GM19372 (cell line): Measurements from ENCODE around the gene PCDH10.
A peak's percentile ranks its signal among the peaks of the same experiment; 100 is the strongest.

ENCODE experiments used
- ATAC-seq: cut with Tn5 transposase; IDR thresholded peaks from one replicate; pipeline ENCODE4 v1.9.1; 2021; ENCODE audit warnings: mild to moderate bottlenecking, low read depth, moderate library complexity; ENCODE audit not compliant: unreplicated experiment

PCDH10 gene, protein sequence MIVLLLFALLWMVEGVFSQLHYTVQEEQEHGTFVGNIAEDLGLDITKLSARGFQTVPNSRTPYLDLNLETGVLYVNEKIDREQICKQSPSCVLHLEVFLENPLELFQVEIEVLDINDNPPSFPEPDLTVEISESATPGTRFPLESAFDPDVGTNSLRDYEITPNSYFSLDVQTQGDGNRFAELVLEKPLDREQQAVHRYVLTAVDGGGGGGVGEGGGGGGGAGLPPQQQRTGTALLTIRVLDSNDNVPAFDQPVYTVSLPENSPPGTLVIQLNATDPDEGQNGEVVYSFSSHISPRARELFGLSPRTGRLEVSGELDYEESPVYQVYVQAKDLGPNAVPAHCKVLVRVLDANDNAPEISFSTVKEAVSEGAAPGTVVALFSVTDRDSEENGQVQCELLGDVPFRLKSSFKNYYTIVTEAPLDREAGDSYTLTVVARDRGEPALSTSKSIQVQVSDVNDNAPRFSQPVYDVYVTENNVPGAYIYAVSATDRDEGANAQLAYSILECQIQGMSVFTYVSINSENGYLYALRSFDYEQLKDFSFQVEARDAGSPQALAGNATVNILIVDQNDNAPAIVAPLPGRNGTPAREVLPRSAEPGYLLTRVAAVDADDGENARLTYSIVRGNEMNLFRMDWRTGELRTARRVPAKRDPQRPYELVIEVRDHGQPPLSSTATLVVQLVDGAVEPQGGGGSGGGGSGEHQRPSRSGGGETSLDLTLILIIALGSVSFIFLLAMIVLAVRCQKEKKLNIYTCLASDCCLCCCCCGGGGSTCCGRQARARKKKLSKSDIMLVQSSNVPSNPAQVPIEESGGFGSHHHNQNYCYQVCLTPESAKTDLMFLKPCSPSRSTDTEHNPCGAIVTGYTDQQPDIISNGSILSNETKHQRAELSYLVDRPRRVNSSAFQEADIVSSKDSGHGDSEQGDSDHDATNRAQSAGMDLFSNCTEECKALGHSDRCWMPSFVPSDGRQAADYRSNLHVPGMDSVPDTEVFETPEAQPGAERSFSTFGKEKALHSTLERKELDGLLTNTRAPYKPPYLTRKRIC

DNA sequence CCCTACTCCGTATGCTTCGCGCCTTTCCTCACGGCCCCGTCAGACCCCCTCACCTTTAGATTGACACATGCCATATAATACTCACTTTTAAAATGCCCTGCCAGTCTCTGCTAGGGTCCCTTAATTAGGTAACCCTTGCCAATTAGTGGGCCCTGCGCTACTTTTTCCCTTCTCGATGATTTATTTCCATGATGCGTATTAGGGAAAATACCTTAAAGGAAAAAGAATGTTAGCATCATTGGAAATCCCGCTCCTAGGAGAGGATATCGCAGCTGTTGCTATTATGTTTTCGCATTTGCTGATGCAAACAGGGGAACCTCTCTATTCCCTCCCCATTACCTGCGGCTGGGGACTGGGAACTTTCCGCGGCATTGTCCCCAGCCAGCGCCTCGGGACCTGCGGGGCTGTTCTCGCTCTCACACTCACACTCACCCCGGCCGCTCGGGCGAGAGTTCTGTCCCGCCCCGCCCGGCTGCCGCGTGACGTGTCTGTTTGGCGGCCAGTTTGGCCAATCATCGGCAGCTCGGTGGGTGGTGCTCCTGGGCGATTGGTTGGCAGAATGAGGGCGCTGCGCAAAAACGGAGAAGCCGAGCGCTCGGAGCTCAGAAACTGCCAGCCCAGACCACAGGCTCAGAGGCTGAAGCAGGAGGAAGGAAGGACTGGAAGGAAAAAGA is at the start of gene PCDH10:
PCDH10 (plus strand) TSS at position 605 of the 674 bp plus-strand sequence. CDS start 847 bp downstream, outside the sequence.
- peak; percentile 50 for ATAC-seq

DNA sequence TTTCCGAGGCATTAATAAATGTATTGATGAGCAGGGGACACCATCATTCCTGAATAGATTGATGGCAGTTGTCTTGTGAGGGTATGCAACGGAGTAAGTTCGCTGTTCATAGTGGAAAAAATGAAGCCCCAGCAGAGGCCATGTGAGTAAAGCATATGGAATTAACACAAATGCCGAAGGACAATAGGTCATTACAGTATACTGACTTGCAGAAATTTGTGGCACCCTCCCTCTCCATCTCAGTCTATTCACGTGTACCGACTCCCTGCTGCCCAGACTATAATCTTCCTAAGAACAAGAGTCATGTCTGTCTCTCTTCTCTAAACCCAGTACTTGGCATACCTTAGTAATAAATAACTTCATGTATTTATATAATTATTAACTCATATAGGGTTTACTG is 47.1 kb upstream of the PCDH10 start:
- ATAC-seq, result no peak

DNA sequence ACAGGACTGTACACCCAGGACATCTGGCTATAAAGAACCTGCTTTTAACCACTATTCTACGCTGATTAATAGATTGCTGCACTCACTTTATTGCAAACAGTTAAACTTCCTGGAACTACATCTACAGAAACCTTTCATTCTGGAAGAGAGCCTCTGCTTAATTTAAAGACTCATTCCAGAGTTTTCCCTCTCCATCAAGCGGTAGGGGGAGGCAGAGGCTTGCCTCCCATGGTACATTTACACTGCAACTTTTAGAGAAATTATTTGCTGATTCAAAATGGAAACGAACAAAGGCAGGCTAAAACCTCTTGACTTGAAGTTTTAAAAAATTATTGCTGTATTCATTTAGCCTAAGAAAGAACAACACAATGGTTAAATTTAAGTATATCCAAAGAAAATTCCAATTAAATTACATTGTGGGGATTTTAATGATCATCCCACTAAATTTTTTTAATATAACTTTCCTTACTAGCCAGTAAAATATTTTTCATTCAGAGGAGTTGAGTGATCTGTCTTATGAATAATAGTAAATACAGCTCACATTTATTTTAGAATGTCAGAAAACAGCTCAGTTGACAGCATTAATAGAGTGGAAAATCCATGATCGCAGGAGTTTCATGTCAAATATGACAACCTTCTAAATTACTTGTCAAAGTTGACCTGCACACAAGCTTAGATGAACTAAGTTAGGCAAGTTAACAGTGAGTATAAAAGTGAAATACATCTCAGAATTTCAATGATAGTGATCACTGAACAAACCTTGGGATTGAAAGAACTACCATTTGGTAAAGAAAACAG is 46.3 kb upstream of the PCDH10 start:
- ATAC-seq, result no peak

DNA sequence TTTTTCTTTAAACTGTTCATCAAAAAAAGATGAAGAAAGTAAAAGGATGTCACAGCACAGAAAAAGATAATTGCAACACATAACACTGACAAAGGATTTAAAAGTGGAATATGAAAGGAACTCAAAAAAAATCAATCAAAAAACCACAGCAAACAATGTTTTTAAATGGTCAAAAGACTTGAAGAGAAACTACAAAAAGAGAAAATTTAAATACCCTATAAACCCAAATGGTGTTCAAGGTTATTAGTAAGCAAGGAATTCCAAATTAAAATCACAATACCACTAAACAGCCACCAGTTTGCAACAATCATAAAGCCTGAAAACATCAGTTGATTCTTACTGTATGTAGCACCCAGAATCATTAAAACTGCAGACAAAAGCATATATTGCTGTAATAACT is 36.5 kb upstream of the PCDH10 start:
- ATAC-seq, result no peak

DNA sequence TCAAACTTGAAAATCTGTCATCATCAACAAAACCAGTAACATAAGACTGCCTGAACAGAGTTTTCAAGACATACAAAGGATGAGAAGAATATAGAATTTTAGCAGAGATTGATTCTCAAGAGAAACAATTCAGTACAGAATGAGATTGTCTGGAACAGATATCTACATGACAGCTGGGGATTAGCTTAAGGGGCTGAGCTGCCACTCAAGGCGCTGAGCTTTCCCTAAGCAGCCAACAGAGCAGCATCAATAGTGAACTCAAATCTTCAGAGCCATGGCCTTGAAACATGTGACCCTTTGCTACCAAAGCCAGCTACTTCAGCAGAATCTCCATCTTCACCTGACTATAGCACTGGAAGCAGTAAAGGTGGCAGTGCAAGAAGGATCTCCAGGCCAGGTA is 24.3 kb upstream of the PCDH10 start:
- ATAC-seq, result no peak

DNA sequence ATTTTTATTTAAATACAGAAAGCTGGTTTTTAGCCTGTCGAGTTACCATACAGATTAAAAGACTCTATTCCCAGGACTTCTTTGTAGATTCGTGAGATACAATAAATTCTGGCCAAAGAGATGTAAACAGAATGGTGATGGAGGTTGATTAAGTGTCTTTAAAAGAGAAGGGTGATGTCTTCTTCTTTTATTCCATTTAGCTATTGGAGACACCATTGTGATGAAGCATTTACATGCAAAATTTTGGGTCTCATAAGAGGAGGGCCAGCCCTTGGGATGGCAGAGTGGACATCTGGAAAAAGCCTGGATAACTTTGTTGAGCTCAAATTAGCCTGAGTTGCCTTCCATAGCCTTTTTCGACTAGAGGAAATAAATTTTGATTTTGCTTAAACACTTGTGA is 21.6 kb upstream of the PCDH10 start:
- no peak for ATAC-seq

DNA sequence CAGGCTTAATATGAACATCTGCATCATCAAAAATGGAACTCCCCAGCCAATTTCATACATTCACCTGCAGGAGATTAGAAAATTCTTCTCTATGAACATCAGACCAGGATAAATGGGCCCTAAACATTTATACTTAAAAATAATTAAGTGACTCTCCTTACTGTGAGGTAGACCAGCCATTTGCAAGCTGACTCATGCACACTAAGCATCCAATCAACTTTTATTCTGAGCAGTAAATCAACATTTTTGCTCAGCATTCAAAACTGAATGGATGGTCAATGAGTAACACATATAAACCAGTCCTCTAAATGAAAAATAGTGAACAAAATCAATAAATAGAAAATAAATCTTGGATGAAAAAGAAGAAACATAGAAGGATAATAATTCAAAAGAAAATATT is 19.9 kb upstream of the PCDH10 start:
- no peak for ATAC-seq

DNA sequence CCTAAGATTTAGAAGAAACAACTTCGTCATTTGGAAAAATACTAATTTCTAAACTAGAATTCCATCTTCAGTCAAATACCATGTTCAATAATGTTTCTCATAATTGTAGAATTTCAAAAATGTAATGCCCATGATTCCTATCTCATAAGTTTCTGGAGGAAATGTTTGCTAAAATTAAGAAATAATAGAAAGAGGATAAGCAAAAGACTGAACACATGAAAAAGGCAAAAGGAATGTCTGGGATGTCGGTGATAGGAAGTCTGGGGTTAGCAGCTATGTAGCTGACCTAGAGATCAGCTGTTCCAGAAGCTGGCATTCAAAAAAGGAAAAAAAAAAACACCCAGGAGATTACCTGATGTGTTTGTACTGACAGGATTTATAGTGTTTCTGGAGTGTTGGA is 18.9 kb upstream of the PCDH10 start:
- ATAC-seq, result no peak

DNA sequence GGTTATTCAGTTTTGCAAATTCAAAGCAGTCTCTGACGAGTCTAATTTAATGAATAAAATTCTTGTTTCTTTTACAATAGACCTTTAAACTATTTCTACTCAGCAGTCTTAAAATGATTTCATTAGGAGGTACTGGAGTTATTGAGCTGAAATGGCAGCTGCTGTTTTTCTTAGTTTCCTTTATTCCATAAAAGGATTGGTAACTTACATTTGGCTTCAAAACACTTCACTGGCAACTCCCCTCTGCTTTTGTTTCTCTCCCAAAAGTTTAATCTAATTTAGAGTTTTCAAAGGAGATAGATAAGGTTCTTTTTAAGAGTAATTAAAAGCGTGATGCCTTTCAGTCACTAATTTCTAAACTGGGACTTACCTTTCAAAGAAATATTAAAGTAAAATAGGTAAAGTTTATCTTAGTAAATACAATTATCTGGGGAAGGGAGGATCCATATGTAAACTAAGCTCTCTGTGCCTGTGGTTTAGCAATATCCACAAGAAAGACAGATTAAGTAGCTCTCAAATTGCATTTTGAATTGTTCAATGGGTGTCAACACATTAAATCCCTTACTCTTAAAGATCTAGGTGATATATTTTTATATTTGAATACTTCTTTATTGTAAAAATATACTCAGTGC is 17.1 kb upstream of the PCDH10 start:
- no peak for ATAC-seq

DNA sequence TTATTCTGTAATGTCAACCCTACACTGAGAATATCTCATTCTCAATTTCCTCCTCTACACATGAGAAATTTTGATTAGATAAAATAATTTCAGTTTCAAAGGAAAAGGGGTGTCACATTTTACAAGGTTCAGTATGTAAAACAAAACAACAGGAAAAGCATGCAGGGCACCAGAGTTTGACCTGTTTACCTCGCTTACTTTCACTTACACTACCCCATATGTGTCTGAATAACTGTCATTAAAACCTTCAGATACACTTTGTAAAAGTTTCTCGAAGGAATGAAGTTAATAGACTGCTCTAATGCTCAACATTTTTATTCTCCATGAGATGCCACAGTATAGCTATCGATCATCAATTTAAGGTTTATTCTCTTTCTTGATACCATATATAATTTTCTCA is 12.3 kb upstream of the PCDH10 start:
- no peak for ATAC-seq

DNA sequence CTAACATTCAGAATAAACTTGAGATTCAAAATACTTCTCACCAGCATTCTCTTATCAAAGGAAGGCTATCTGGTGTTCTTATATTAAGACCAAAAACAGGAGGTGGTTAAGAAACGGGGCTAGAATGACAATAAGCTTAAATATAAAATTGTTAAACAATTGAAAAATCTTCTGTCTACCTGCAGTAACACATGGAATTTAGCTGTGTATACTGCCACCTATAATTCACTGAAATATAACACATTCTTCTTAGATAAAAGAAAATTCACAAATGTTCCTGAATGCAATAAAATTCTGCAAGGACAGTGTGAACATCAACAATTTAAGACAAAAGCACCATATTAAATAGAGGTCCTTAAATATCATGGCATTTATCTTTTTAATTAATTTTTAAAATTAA is 11.5 kb upstream of the PCDH10 start:
- ATAC-seq, result no peak

DNA sequence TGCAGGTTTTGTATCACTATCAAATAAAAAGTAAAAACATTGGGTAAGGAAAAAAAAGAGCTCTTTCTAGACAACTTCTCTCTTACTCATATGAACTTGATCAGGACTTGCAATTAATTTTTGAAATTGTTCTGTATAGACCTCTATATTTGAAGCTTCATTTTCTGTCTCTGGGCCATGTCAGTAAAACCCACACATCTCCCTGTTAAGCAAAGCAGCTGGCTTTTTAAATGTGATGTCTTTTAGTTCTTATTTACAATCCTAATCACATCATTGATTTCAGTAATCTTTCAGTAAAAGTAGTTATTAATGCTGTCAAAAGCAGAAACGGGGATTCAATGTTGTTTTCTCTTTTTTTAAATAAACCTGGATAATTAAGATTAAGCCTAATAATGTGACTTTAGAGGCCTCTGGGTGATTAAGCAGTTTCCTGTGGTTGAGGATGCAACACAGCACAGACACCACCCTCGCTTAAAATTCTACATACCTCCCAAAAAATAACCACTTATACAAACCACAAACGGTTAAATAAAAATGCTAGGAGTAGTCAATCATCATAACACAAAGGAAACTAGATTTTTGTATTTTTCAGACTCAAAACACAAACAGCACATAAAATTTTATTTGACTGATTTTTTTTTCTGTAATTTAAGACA is 5.2 kb upstream of the PCDH10 start:
- no peak for ATAC-seq

DNA sequence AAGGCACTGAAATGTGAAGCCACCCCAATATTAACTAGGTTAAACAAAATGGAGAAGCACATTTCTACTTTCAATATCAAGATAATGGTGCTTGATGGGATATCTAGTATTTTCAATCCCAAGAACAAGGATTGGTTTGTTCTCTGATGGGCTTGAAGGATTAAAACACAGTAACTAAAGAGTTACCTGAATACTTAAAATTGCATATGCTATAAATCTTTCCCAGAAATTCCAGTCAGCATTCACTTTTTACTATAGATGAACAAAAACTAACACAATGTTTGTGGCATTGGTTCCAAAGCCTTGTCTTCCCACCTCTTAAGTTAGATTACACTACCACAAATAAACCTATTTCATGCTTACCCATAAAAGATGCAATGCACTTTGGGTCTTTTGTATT is 3.9 kb upstream of the PCDH10 start:
- ATAC-seq, result no peak

DNA sequence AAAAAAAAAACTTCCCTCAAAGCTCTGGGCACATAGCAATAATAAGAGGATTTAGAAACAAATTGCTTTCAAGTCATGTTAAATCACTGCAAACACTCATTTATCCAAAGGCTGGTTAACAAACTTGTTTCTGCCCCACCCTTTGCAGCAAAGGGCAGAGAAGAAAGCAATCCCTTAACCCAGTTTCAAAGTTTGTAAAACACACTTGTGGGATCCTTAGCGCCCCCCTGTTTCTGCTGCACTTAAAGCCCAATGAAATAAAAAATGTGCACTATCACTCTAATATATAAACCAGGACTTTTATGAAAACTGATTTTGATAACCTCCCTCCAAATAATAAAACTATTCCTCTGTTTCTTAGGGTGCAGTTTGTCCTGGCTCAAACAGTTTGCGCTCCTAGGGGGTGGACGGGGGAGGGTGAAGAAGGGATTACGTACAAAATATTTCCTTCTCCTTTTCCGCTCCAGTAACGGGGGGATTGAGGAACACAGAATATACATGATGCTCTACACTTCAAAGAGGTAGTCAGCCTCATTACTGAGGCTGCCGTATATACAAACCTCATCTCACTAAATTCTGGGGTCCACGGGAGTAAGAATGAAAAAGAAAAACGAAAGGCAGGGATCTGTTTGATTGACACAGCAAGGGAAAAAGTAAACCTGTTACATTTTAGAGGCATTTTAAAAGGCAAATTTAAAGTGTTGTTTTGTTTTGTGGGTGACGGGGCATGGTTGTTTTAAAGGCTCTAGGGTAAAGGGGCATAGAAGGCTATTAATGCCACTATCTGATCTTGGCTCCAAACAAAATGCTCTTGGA is 3.1 kb upstream of the PCDH10 start:
- no peak for ATAC-seq

DNA sequence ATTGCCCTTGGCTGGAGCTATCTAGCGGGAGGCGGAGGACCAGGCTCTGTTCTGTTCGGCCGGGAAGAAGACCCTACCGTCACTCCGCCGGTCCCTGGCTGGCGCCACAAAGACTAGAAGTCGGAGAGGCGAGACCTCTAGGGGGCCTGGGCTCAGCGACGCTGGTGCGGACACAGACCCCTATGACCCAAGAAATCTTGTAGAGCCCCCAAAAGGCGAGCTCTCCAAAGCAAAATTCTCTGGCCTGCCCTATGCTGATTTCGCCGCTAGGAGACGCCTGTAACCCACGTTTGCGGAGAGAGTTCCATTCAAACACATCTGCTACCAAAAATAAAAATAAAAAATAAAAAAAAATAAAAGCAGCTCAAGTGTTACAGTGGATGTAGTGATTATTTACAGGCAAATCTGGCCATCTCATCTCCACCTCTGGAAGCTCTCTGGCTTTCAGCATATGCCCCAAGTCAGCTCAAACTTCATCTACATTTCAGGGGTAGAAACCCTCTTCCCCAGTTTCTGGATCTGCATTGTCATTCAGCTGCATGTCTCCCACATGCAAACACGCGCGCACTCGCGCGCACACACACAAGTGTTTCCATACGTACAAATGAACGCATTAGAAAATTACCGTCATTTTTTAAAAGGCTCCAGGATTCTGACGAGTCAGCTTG is 2.4 kb upstream of the PCDH10 start:
- no peak for ATAC-seq

DNA sequence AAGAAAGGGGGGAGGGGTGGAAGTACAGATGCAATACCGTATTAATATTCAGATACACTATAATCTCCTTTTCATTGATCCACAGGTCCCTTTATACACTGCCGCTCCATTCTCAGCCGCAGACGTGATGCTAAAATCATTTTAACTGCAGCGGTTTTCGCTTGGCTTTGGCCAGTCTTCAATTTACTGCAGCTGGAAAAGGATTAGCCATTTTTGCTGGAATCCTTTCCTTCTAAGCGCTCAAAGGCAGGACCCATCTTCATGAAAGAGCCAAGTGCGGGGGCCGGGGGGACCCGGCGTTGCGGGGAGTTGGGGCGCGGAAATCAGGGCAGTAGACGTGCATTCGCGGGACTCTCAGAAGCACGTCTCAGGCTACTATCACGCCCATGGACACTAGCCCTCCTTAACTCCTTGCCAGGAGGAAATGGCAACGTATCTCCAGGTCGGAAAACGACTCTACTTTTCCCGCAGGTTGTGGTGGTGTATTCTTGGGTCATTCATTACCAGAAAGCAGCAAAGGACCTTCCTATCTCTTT is 1.7 kb upstream of the PCDH10 start:
- no peak for ATAC-seq

DNA sequence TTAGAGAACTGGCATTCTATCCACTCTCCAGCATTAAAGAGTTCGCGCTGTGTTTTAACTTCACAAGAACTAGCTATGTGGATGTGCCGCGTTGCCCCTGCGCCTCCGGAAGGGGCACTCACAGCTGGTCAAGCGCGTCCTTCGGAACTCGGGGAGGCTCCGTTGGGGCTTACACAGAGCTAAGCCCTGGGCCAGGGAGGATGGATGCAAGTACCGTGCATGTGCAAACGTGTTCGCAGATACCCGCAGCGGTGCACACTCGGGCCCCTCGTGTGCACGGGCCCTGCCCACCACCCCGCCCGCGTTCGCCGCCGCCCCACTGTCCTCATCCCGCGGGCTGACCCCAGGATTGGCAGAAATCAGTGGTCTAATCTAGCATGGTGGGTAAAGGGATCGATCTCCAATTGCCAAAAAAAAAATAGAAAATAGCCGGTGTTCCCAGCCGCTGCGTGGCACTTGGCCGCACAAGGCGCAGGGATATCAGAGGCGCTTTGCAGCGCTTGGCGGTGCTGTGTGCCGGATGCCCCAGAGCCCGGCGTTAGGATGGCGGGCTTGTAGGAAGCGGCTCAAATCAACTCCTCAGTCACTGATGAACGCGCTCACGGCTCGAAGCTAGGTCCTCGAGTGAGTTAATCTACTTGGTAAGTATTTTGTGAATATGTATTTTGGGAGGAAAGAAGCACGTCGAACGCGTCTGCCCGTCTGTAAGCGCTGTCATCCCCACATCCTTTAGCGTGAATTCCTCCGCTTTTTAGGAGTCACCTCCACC is 989 bp upstream of the PCDH10 start:
- ATAC-seq, result no peak
